Sigmoid colon (tissue), 3 donors: ENCODE data around the gene R3HDM1.

Experiments
- CTCF ChIP-seq, 4 experiments: fragments of 450-650 bp in 3 of 4; fragments of 200-600 bp in 1 of 4; IDR thresholded peaks; one replicate each; pipeline ENCODE4 v1.5.1; 2016 to 2019; ENCODE audit warnings: antibody characterized with exemption in 4 of 4, mild to moderate bottlenecking in 3 of 4, moderate library complexity in 2 of 4
- POLR2A ChIP-seq, 2 donors: fragments of 450-650 bp; IDR thresholded peaks; one replicate each; pipeline ENCODE4 v1.6.1; 2016; ENCODE audit warnings: antibody characterized with exemption in 2 of 2, mild to moderate bottlenecking in 2 of 2, moderate library complexity in 2 of 2

- TF ChIP-seq CTCF (IDR thresholded peaks at IDR 0.05) (no peak), POLR2A (IDR thresholded peaks at IDR 0.05) (no peak)
These were observed 225.4 kb downstream of the R3HDM1 start for GRCh38 chr2:135756692-135757091.
